Vagina (tissue), 2 donors: Measurements from ENCODE around the gene EXD3.
"Not testable (repeated sequence)": the region's sequence is repeated elsewhere in the genome, so short reads cannot be mapped to it uniquely, and the experiment has no call there.

Source experiments
- CTCF ChIP-seq, 3 experiments: fragments of 450-650 bp in 2 of 3; fragments of 200-600 bp in 1 of 3; sonication (generic) in 1 of 3; IDR thresholded peaks; one replicate each; pipeline ENCODE4 v1.5.1; 2017 to 2019; ENCODE audit warnings: antibody characterized with exemption in 3 of 3, mild to moderate bottlenecking in 2 of 3, moderate library complexity in 2 of 3
- POLR2A ChIP-seq, 2 donors: fragments of 450-650 bp; IDR thresholded peaks; one replicate each; pipeline ENCODE4 v1.6.1; 2017; ENCODE audit warnings: antibody characterized with exemption in 2 of 2, mild to moderate bottlenecking in 2 of 2, moderate library complexity in 2 of 2
- POLR2AphosphoS5 ChIP-seq, 2 donors: sonication (generic); formaldehyde crosslinking; IDR thresholded peaks; one replicate each; pipeline ENCODE4 v1.9.0; 2017; ENCODE audit warnings: antibody characterized with exemption in 2 of 2, mild to moderate bottlenecking in 2 of 2, low read depth in 1 of 2; ENCODE audit not compliant: insufficient read depth in 1 of 2

GRCh38 chr9:137451264-137452005 lies 28.5 kb upstream of the EXD3 start:
- not testable (repeated sequence) for TF ChIP-seq POLR2A (IDR thresholded peaks at IDR 0.05); CTCF (IDR thresholded peaks at IDR 0.05); POLR2AphosphoS5 (IDR thresholded peaks at IDR 0.05; ENCODE audit: insufficient read depth in 1 of 2, low read depth in 1 of 2)
